Activated CD8-positive, alpha-beta T cell treated with anti-CD3 and anti-CD28 coated beads for 36 hours (primary cell): ENCODE data around the gene HCFC1. TPM values are rescaled to one million over a fixed set of nuclear protein-coding genes. Genes with fewer than 3 reads are reported as not detected.
A peak's percentile ranks its signal among the peaks of the same experiment; 100 is the strongest.

Experiments used
- ATAC-seq: fragments of 200-7000 bp; cut with Tn5 transposase; one replicate; pipeline ENCODE4 v1.10.0; 2021; ENCODE audit warnings: mild to moderate bottlenecking, moderate library complexity
- CTCF ChIA-PET: fragments of 350-600 bp; sonication (Branson Sonifier 250); formaldehyde crosslinking; loops from one replicate; lab custom pipeline; 2021; ENCODE audit warnings: antibody characterized with exemption; lab: Charles Lee
- POLR2A ChIA-PET: fragments of 350-600 bp; sonication (Branson Sonifier 250); formaldehyde crosslinking; loops from one replicate; lab custom pipeline; 2021; ENCODE audit warnings: antibody characterized with exemption; lab: Charles Lee
- DNase-seq: peaks from one replicate; pipeline ENCODE4 v3.0.0-alpha.2; 2020
- H3K27ac Mint-ChIP-seq: one replicate; pipeline ENCODE4 v1.8.0; 2021; ENCODE audit warnings: mild to moderate bottlenecking, mixed read lengths
- H3K27me3 Mint-ChIP-seq: one replicate; pipeline ENCODE4 v1.8.0; 2021; ENCODE audit warnings: mixed read lengths
- H3K36me3 Mint-ChIP-seq: one replicate; pipeline ENCODE4 v1.8.0; 2021; ENCODE audit warnings: low read depth, mixed read lengths
- H3K4me1 Mint-ChIP-seq: one replicate; pipeline ENCODE4 v1.8.0; 2021; ENCODE audit warnings: low read depth, mixed read lengths
- H3K4me3 Mint-ChIP-seq: one replicate; pipeline ENCODE4 v1.8.0; 2021; ENCODE audit warnings: mild to moderate bottlenecking, moderate library complexity, mixed read lengths
- H3K9me3 Mint-ChIP-seq: one replicate; pipeline ENCODE4 v1.8.0; 2021; ENCODE audit warnings: mixed read lengths
- intact Hi-C: fragments of 100-400 bp; cut with micrococcal nuclease; formaldehyde crosslinking; loops from one replicate; pipeline ENCODE4 v1.10.0; 2022
- total RNA-seq, 2 experiments: library from RNA; stranded (reverse); gene quantifications; one replicate each; pipeline ENCODE4 v1.2.3, GENCODE V29; 2021
- TF ChIP-seq, protein P1 (sequence below): fragments of 200-600 bp; IDR thresholded peaks from one replicate; pipeline ENCODE4 v1.8.0; 2022; ENCODE audit warnings: antibody characterized with exemption, mild to moderate bottlenecking

Gene HCFC1
- total RNA-seq, 2 experiments from 2014 or later, result 115 to 116 TPM

DNA sequence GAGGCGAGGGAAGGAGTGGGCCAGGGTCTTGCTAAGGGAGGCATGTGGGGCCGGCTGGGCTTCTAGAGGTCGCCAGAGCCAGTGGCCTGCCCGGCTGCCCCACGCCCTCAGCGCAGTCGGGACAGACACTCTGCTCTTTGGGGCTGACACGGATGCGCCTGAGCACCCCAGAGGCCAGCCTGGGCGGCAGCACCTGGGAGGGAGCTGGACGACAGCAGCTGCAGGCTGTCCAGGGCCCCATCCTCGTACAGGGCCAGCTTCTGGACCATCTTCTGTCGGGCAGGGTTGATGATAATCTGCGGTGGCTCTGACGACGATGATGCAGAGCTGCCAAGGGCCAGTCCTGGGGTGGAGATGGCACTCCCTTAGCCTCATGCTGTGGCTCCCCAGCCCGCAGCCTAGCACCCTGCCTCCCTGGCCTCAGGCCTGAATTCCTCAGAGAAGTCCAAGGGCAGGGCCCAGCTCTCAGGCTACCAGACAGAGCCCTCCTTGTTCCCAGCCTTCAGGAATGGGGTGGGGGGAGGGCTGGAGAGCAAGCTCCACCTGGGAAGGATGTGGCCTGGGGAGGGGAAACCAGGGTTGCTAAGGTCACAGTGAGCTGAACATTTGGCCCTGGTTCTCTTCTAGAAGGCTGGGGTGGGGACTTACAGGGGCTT is 40.8 kb upstream of the HCFC1 start:
- ChIA-PET CTCF (interaction anchor here (0.8 to 2.0 kb wide), 8 partner anchors 8 to 42 kb away, joined by 3 to 13 read pairs (median 6); no protein-coding TSS in a partner anchor), POLR2A (interaction anchor here (0.7 to 2.9 kb wide), 3 partner anchors 8 to 41 kb away, joined by 3 to 11 read pairs (median 3); partner anchors contain the start of gene HCFC1)
- TF ChIP-seq, protein P1, sequence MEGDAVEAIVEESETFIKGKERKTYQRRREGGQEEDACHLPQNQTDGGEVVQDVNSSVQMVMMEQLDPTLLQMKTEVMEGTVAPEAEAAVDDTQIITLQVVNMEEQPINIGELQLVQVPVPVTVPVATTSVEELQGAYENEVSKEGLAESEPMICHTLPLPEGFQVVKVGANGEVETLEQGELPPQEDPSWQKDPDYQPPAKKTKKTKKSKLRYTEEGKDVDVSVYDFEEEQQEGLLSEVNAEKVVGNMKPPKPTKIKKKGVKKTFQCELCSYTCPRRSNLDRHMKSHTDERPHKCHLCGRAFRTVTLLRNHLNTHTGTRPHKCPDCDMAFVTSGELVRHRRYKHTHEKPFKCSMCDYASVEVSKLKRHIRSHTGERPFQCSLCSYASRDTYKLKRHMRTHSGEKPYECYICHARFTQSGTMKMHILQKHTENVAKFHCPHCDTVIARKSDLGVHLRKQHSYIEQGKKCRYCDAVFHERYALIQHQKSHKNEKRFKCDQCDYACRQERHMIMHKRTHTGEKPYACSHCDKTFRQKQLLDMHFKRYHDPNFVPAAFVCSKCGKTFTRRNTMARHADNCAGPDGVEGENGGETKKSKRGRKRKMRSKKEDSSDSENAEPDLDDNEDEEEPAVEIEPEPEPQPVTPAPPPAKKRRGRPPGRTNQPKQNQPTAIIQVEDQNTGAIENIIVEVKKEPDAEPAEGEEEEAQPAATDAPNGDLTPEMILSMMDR, result no peak
- H3K9me3 Mint-ChIP-seq, result no peaks in the 10 kb centered on the region
- peaks cover 38% of the 10 kb centered on the region for H3K36me3 Mint-ChIP-seq
- no peak overlapping the region for H3K27ac Mint-ChIP-seq
- no peak for DNase-seq
- no peak for ATAC-seq
- no peaks in the 10 kb centered on the region for H3K27me3 Mint-ChIP-seq
- H3K4me1 Mint-ChIP-seq, result peaks cover 21% of the 10 kb centered on the region
- intact Hi-C loops, result no loop called here
- H3K4me3 Mint-ChIP-seq, result no peak overlapping the region

GRCh38 chrX:154011376-154012335 is 40.0 kb upstream of the HCFC1 start:
- intact Hi-C loops, result no loop called here
- DNase-seq, result no peak
- peak overlapping the region; percentile 20 for H3K27ac Mint-ChIP-seq
- H3K9me3 Mint-ChIP-seq, result no peaks in the 10 kb centered on the region
- no peak for ATAC-seq
- H3K4me3 Mint-ChIP-seq, result no peak overlapping the region
- H3K27me3 Mint-ChIP-seq, result no peaks in the 10 kb centered on the region
- H3K4me1 Mint-ChIP-seq, result peaks cover 21% of the 10 kb centered on the region
- ChIA-PET CTCF (no interaction called here), POLR2A (interaction anchor here (0.8 to 2.9 kb wide), 2 partner anchors 7 to 9 kb away, joined by 3 to 11 read pairs; no protein-coding TSS in a partner anchor)
- TF ChIP-seq, protein P1, result no peak
- H3K36me3 Mint-ChIP-seq, result peaks cover 42% of the 10 kb centered on the region

DNA sequence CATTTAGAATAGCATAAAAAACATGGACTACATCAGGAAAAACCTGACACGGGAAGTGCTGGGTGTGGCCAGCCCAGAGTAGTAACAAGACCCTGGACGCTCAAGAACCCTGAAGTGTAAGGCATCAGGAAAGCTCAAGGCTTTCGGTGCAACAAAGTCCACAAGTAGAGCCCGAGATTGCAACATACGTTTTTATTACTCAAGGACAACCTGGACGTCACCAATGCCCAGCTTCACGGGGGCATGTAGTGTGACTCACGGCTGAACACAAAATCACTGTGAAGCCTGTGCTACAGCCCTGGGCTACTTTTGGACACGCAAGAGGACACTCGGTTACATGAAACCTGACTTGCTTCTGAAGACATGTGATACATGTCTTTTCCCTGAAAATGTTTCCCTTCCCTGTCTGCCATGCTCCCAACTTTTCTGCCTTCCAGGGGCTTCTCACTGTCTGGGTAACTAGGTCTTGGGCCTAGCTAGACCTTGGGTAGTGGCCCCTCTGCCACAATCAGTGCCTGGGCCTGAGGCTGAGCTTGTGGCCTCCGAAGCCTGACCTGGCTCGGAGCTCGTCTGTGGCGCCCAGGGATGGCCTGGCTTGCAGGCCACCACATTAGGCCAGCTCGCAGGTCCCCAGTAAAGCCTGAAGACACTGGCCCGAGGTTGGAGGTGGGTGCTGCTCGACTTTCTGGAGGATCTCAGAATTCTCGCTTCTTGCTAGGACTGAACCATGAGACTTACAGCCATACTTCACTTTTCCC is 38.9 kb upstream of the HCFC1 start:
- DNase-seq (no peak), ATAC-seq (no peak)
- CTCF ChIA-PET, result no interaction called here
- POLR2A ChIA-PET, result interaction anchor here (0.7 to 1.3 kb wide), 2 partner anchors 8 to 60 kb away, joined by 3 to 7 read pairs; no protein-coding TSS in a partner anchor
- H3K4me3 Mint-ChIP-seq, result no peak overlapping the region
- H3K4me1 Mint-ChIP-seq, result peaks cover 16% of the 10 kb centered on the region
- H3K9me3 Mint-ChIP-seq, result no peaks in the 10 kb centered on the region
- intact Hi-C loops, result no loop called here
- no peaks in the 10 kb centered on the region for H3K27me3 Mint-ChIP-seq
- peaks cover 43% of the 10 kb centered on the region for H3K36me3 Mint-ChIP-seq
- no peak overlapping the region for H3K27ac Mint-ChIP-seq
- TF ChIP-seq, protein P1, result no peak

GRCh38 chrX:154008521-154008920 is 36.9 kb upstream of the HCFC1 start:
- Mint-ChIP-seq H3K27me3 (no peaks in the 10 kb centered on the region), H3K36me3 (peaks cover 35% of the 10 kb centered on the region), H3K4me3 (no peak overlapping the region), H3K4me1 (peaks cover 6% of the 10 kb centered on the region), H3K9me3 (no peaks in the 10 kb centered on the region), H3K27ac (peak overlapping the region; percentile 42)
- intact Hi-C loops, result no loop called here
- ATAC-seq (no peak), DNase-seq (no peak)
- CTCF ChIA-PET, result no interaction called here
- POLR2A ChIA-PET, result interaction anchor here (1.5 kb wide), 1 partner anchor 13 kb away, joined by 5 read pairs; no protein-coding TSS in a partner anchor
- TF ChIP-seq, protein P1, result no peak
